ENCODE results near the gene KRTAP7-1. TPM values are rescaled to one million over a fixed set of nuclear protein-coding genes. Genes with fewer than 3 reads are reported as not detected.

The KRTAP7-1 gene
- total RNA-seq, 1 experiment from 2014 or later: not detected

DNA sequence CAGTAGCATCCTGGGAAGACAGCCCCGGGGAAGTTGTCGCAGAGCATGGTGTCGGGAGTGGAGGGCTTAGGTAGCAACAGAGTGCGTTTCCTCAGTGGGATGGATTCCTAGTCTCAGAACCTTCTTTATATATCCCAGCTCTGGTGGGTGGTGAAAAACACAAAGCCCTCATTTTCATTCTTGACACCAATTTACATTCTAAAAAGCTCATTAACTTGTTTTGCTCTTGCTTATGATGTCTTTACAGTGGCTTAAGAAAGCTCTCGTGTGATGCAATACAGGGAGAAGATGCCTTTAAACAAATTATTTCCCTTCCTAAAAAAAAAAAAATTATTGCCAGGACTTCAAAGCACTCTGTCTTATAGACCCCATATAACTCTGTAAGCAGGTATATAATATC is 16.4 kb downstream of the KRTAP7-1 start, which contains the start of gene KRTAP8-1:
KRTAP8-1 (minus strand) TSS at position 101 of the 400 bp plus-strand sequence; CDS start at position 47, 54 bp downstream.
- Histone ChIP-seq H2AFZ (ENCODE audit: low read depth, low read length, poor library complexity, severe bottlenecking) (no peak within 1 kb of the TSS), H3K27ac (ENCODE audit: low read depth, low read length) (no peak within 1 kb of the TSS), H3K4me2 (ENCODE audit: low read length) (no peak within 1 kb of the TSS), H3K79me2 (ENCODE audit: insufficient read depth, low read length) (no peaks in the 10 kb centered on the region), H3K4me1 (ENCODE audit: control insufficient read depth in 1 of 2, insufficient read depth in 2 of 2, low read length in 2 of 2) (no peaks in the 10 kb centered on the region), H4K20me1 (ENCODE audit: insufficient read depth) (no peaks in the 10 kb centered on the region), H3K36me3 (ENCODE audit: control insufficient read depth in 1 of 2, insufficient read depth in 2 of 2, low read length in 2 of 2) (no peaks in the 10 kb centered on the region), H3K27me3 (ENCODE audit: insufficient read depth, low read length) (no peaks in the 10 kb centered on the region), H3K9me3 (ENCODE audit: control insufficient read depth in 1 of 2, insufficient read depth in 1 of 2, low read depth in 1 of 2, low read length in 2 of 2) (peaks cover 0 to 4% of the 10 kb centered on the region in 2 experiments; a peak in 2 of 4 replicates), H3K4me3 (replicated peaks in 1 of 2; ENCODE audit: low read depth in 1 of 2, low read length in 2 of 2) (no peak within 1 kb of the TSS), H3K9me2 (ENCODE audit: insufficient read depth) (no peaks in the 10 kb centered on the region), H3K9ac (ENCODE audit: low read length) (no peak within 1 kb of the TSS)
- BruUV-seq (replicated peaks): no TSS peak
- ChIA-PET RAD21 (ENCODE audit: low non-redundant PET in 1 of 2, low total read pairs in 2 of 2, uncharacterized antibody in 2 of 2, unreplicated experiment in 2 of 2) (no interaction called here), CTCF (no interaction called here), POLR2A (no interaction called here)
- TF ChIP-seq EGR1 (IDR thresholded peaks at IDR 0.05; ENCODE audit: low read depth) (no peak), JUND (IDR thresholded peaks at IDR 0.05) (no peak), ZFX (IDR thresholded peaks at IDR 0.05) (no peak)
- TF ChIP-seq, protein P1, sequence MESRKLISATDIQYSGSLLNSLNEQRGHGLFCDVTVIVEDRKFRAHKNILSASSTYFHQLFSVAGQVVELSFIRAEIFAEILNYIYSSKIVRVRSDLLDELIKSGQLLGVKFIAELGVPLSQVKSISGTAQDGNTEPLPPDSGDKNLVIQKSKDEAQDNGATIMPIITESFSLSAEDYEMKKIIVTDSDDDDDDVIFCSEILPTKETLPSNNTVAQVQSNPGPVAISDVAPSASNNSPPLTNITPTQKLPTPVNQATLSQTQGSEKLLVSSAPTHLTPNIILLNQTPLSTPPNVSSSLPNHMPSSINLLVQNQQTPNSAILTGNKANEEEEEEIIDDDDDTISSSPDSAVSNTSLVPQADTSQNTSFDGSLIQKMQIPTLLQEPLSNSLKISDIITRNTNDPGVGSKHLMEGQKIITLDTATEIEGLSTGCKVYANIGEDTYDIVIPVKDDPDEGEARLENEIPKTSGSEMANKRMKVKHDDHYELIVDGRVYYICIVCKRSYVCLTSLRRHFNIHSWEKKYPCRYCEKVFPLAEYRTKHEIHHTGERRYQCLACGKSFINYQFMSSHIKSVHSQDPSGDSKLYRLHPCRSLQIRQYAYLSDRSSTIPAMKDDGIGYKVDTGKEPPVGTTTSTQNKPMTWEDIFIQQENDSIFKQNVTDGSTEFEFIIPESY (IDR thresholded peaks at IDR 0.05; ENCODE audit: extremely low read depth, insufficient replicate concordance, low read length): no peak
- intact Hi-C loops (cut with micrococcal nuclease): no loop called here
- ATAC-seq: no peak
- DNase-seq (ENCODE audit: low read depth, low spot score): no peak

- CTCF ChIA-PET: no interaction called here
- TF ChIP-seq ATF3 (IDR thresholded peaks at IDR 0.05) (no peak), SIN3A (IDR thresholded peaks at IDR 0.05; ENCODE audit: low read depth) (no peak), JUND (IDR thresholded peaks at IDR 0.05) (no peak), YY1 (IDR thresholded peaks at IDR 0.05; ENCODE audit: extremely low read depth, insufficient replicate concordance, low read depth, low read length) (no peak), ZFX (IDR thresholded peaks at IDR 0.05) (no peak), POLR2A (IDR thresholded peaks at IDR 0.05; ENCODE audit: borderline replicate concordance, extremely low read depth, insufficient read depth, insufficient read length) (no peak), SRF (IDR thresholded peaks at IDR 0.05; ENCODE audit: low read depth) (no peak), CEBPB (IDR thresholded peaks at IDR 0.05; ENCODE audit: low read depth) (no peak), SP1 (IDR thresholded peaks at IDR 0.05; ENCODE audit: low read depth) (no peak), RAD21 (IDR thresholded peaks at IDR 0.05; ENCODE audit: low read depth) (no peak), TCF7L2 (IDR thresholded peaks at IDR 0.05; ENCODE audit: borderline replicate concordance, extremely low read depth, insufficient read depth, insufficient read length) (no peak), POLR2AphosphoS5 (IDR thresholded peaks at IDR 0.05; ENCODE audit: low read depth, low read length) (no peak)
Observed at GRCh38 chr21:30800605-30801004, 29.0 kb downstream of the KRTAP7-1 start.

More at GRCh38 chr21:30800605-30801004, 29.0 kb downstream of the KRTAP7-1 start:
- Histone ChIP-seq H3K79me2 (ENCODE audit: insufficient read depth, low read length) (no peaks in the 10 kb centered on the region), H3K9me3 (ENCODE audit: control insufficient read depth in 1 of 2, insufficient read depth in 1 of 2, low read depth in 1 of 2, low read length in 2 of 2) (peaks cover 0 to 20% of the 10 kb centered on the region in 2 experiments; a peak in 2 of 4 replicates), H3K27ac (ENCODE audit: low read depth, low read length) (no peak overlapping the region), H4K20me1 (ENCODE audit: insufficient read depth) (no peaks in the 10 kb centered on the region; the same call in 1 of the 2 replicates), H3K4me2 (ENCODE audit: low read length) (no peak overlapping the region), H3K27me3 (ENCODE audit: insufficient read depth, low read length) (no peaks in the 10 kb centered on the region), H3K9me2 (ENCODE audit: insufficient read depth) (no peaks in the 10 kb centered on the region), H3K9ac (ENCODE audit: low read length) (no peak overlapping the region), H3K4me3 (replicated peaks in 1 of 2; ENCODE audit: low read depth in 1 of 2, low read length in 2 of 2) (no peak overlapping the region), H3K4me1 (ENCODE audit: control insufficient read depth in 1 of 2, insufficient read depth in 2 of 2, low read length in 2 of 2) (no peaks in the 10 kb centered on the region), H3K36me3 (ENCODE audit: control insufficient read depth in 1 of 2, insufficient read depth in 2 of 2, low read length in 2 of 2) (no peaks in the 10 kb centered on the region), H2AFZ (ENCODE audit: low read depth, low read length, poor library complexity, severe bottlenecking) (no peak overlapping the region)
- POLR2A ChIA-PET: no interaction called here
- no peak for DNase-seq (ENCODE audit: low read depth, low spot score)
- RAD21 ChIA-PET (ENCODE audit: low non-redundant PET in 1 of 2, low total read pairs in 2 of 2, uncharacterized antibody in 2 of 2, unreplicated experiment in 2 of 2): no interaction called here
- intact Hi-C loops (cut with micrococcal nuclease): no loop called here
- no peak for ATAC-seq
- no TSS peak for BruUV-seq (replicated peaks)

Measured in HCT116 (cell line).